Measurements from ENCODE around the gene LIPH.

GRCh38 chr3:185465471-185465870, 86.9 kb downstream of the LIPH start:
- no peak for TF ChIP-seq EZH2 (IDR thresholded peaks at IDR 0.05; ENCODE audit: insufficient read depth, poor library complexity, severe bottlenecking)
- TF ChIP-seq EZH2phosphoT487 (IDR thresholded peaks at IDR 0.05; ENCODE audit: insufficient read depth, low read depth), result no peak

All from GM23248 (cell line).